ENCODE measurements around the gene ARHGAP9. TPM values are rescaled to one million over a fixed set of nuclear protein-coding genes. Genes with fewer than 3 reads are reported as not detected.

The ARHGAP9 gene
- total RNA-seq, 3 donors from 2014 or later (not counting 1 experiment from before 2014, with no cell fraction given) = 558 to 1,091 (median 1,015) TPM

DNA sequence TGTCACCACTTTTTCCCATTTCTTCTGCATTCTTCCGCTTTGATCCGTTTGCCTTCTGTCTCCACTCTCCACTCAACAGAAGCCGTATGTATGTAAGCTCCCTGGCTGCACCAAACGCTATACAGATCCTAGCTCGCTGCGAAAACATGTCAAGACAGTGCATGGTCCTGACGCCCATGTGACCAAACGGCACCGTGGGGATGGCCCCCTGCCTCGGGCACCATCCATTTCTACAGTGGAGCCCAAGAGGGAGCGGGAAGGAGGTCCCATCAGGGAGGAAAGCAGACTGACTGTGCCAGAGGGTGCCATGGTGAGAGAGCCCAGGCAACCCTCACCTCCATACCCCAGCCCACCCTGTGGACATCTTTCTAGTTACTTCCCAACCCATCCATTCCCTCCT is 11.8 kb downstream of the ARHGAP9 start:
- Histone ChIP-seq H3K9me3 (ENCODE audit: control insufficient read depth, insufficient read depth, low read length) (no peaks in the 10 kb centered on the region), H3K27ac (ENCODE audit: low read length) (no peak overlapping the region), H3K4me1 (ENCODE audit: control insufficient read depth, insufficient read depth, low read length) (peaks cover 40% of the 10 kb centered on the region), H3K36me3 (ENCODE audit: control insufficient read depth, insufficient read depth, low read length) (peaks cover 47% of the 10 kb centered on the region), H3K4me3 (ENCODE audit: low read length) (no peak overlapping the region), H3K27me3 (ENCODE audit: control insufficient read depth, insufficient read depth, low read length) (no peaks in the 10 kb centered on the region)
- Mint-ChIP-seq H3K27ac (peak overlapping the region; percentile 39 to 62), H3K27me3 (ENCODE audit: low read depth in 2 of 2) (no peaks in the 10 kb centered on the region), H3K9me3 (no peaks in the 10 kb centered on the region), H3K4me1 (peaks cover 59 to 73% of the 10 kb centered on the region in 2 donors), H3K4me3 (no peak overlapping the region), H3K36me3 (no peaks in the 10 kb centered on the region)
- DNase-seq (no peak), ATAC-seq (peak in 2 of 3 donors; percentile 2 to 4)
- intact Hi-C loops (cut with micrococcal nuclease) = no loop called here
- 94% methylated on average over 11 of the region's 11 CpGs for WGBS (ENCODE audit: insufficient coverage)
- TF ChIP-seq, protein P1, sequence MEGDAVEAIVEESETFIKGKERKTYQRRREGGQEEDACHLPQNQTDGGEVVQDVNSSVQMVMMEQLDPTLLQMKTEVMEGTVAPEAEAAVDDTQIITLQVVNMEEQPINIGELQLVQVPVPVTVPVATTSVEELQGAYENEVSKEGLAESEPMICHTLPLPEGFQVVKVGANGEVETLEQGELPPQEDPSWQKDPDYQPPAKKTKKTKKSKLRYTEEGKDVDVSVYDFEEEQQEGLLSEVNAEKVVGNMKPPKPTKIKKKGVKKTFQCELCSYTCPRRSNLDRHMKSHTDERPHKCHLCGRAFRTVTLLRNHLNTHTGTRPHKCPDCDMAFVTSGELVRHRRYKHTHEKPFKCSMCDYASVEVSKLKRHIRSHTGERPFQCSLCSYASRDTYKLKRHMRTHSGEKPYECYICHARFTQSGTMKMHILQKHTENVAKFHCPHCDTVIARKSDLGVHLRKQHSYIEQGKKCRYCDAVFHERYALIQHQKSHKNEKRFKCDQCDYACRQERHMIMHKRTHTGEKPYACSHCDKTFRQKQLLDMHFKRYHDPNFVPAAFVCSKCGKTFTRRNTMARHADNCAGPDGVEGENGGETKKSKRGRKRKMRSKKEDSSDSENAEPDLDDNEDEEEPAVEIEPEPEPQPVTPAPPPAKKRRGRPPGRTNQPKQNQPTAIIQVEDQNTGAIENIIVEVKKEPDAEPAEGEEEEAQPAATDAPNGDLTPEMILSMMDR (IDR thresholded peaks at IDR 0.05) = no peak

GRCh38 chr12:57467212-57467874 is 12.3 kb downstream of the ARHGAP9 start:
- no peaks in the 10 kb centered on the region for H3K36me3 Mint-ChIP-seq
- 92% methylated on average over 12 of the region's 12 CpGs for WGBS (ENCODE audit: insufficient coverage)
- H3K4me3 ChIP-seq (ENCODE audit: low read length) = no peak overlapping the region
- peak overlapping the region; percentile 39 to 62 for H3K27ac Mint-ChIP-seq
- DNase-seq (no peak), ATAC-seq (no peak)
- peaks cover 0 to 5% of the 10 kb centered on the region in 2 donors for H3K27me3 Mint-ChIP-seq (ENCODE audit: low read depth in 2 of 2)
- H3K4me1 ChIP-seq (ENCODE audit: control insufficient read depth, insufficient read depth, low read length) = peaks cover 40% of the 10 kb centered on the region
- H3K27me3 ChIP-seq (ENCODE audit: control insufficient read depth, insufficient read depth, low read length) = no peaks in the 10 kb centered on the region
- no peaks in the 10 kb centered on the region for H3K9me3 ChIP-seq (ENCODE audit: control insufficient read depth, insufficient read depth, low read length)
- peaks cover 59 to 73% of the 10 kb centered on the region in 2 donors for H3K4me1 Mint-ChIP-seq
- H3K4me3 Mint-ChIP-seq = peak overlapping the region; percentile 57
- intact Hi-C loops (cut with micrococcal nuclease) = no loop called here
- no peaks in the 10 kb centered on the region for H3K9me3 Mint-ChIP-seq
- H3K27ac ChIP-seq (ENCODE audit: low read length) = no peak overlapping the region
- H3K36me3 ChIP-seq (ENCODE audit: control insufficient read depth, insufficient read depth, low read length) = peaks cover 41% of the 10 kb centered on the region
- TF ChIP-seq, protein P1 (IDR thresholded peaks at IDR 0.05) = no peak

GRCh38 chr12:57465747-57466505 is 13.7 kb downstream of the ARHGAP9 start:
- peak overlapping the region; percentile 31 for H3K4me3 Mint-ChIP-seq
- no peak for DNase-seq
- WGBS (ENCODE audit: insufficient coverage) = 83% methylated on average over 14 of the region's 14 CpGs
- H3K27ac Mint-ChIP-seq = peak overlapping the region; percentile 62 to 80
- TF ChIP-seq, protein P1 (IDR thresholded peaks at IDR 0.05) = no peak
- H3K27me3 Mint-ChIP-seq (ENCODE audit: low read depth in 2 of 2) = peaks cover 0 to 9% of the 10 kb centered on the region in 2 donors
- Histone ChIP-seq H3K27ac (ENCODE audit: low read length) (no peak overlapping the region), H3K4me1 (ENCODE audit: control insufficient read depth, insufficient read depth, low read length) (peaks cover 42% of the 10 kb centered on the region), H3K27me3 (ENCODE audit: control insufficient read depth, insufficient read depth, low read length) (peaks cover 4% of the 10 kb centered on the region), H3K4me3 (ENCODE audit: low read length) (no peak overlapping the region), H3K9me3 (ENCODE audit: control insufficient read depth, insufficient read depth, low read length) (no peaks in the 10 kb centered on the region), H3K36me3 (ENCODE audit: control insufficient read depth, insufficient read depth, low read length) (peaks cover 28% of the 10 kb centered on the region)
- ATAC-seq = no peak
- intact Hi-C loops (cut with micrococcal nuclease) = no loop called here
- no peaks in the 10 kb centered on the region for H3K9me3 Mint-ChIP-seq
- no peaks in the 10 kb centered on the region for H3K36me3 Mint-ChIP-seq
- H3K4me1 Mint-ChIP-seq = peaks cover 63 to 73% of the 10 kb centered on the region in 2 donors
